Dermis microvascular lymphatic vessel endothelial cell (primary cell): Measurements from ENCODE around the gene BCL2A1. TPM values are rescaled to one million over a fixed set of nuclear protein-coding genes. Genes with fewer than 3 reads are reported as not detected.
"Not testable (repeated sequence)": the region's sequence is repeated elsewhere in the genome, so short reads cannot be mapped to it uniquely, and the experiment has no call there.

Source experiments
- DNase-seq, 2 donors: peaks; one replicate each; pipeline versions ENCODE4 v3.0.0 to v3.0.0-alpha.2; 2010; ENCODE audit warnings: low read depth in 2 of 2
- total RNA-seq: library from RNA; depleted of rRNA; stranded (reverse); fragments of >200 nt; gene quantifications from 2 replicates; pipeline ENCODE4 v1.2.1, GENCODE V29; 2014

The BCL2A1 gene
- total RNA-seq, 1 donor from 2014 or later: 0.13 TPM

- DNase-seq: peak; percentile 88 to 95
Measured at GRCh38 chr15:79923515-79924169, 47.4 kb downstream of the BCL2A1 start.

- DNase-seq: peak in 1 of 2 donors; percentile 44
Measured at GRCh38 chr15:79923079-79923514, 47.9 kb downstream of the BCL2A1 start.

- no peak for DNase-seq
Measured at GRCh38 chr15:79922512-79923078, 48.4 kb downstream of the BCL2A1 start.

GRCh38 chr15:79919749-79920511 lies 51.1 kb downstream of the BCL2A1 start:
- DNase-seq: no peak

- no peak for DNase-seq
Measured at GRCh38 chr15:79919090-79919748, 51.8 kb downstream of the BCL2A1 start.

GRCh38 chr15:79918278-79918677 lies 52.7 kb downstream of the BCL2A1 start:
- no peak for DNase-seq

- DNase-seq: peak in 1 of 2 donors; percentile 9
Measured at GRCh38 chr15:79916502-79917132, 54.4 kb downstream of the BCL2A1 start.

GRCh38 chr15:79915776-79916501 lies 55.1 kb downstream of the BCL2A1 start:
- not testable (repeated sequence) for DNase-seq

GRCh38 chr15:79914728-79915127 lies 56.3 kb downstream of the BCL2A1 start:
- DNase-seq: no peak

Other genes with a start within 250 kb of the BCL2A1 start
- 13.6 and 13.9 TPM in 2 replicates for gene MTHFS, start 74.2 kb downstream of the BCL2A1 start, total RNA-seq
- 151 and 207 TPM in 2 replicates for gene ZFAND6, start 88.5 kb upstream of the BCL2A1 start, total RNA-seq
- 4.6 and 11.0 TPM in 2 replicates for gene FAH, start 181.8 kb upstream of the BCL2A1 start, total RNA-seq